Measurements from ENCODE around the gene FTO. TPM values are rescaled to one million over a fixed set of nuclear protein-coding genes. Genes with fewer than 3 reads are reported as not detected.
A peak's percentile ranks its signal among the peaks of the same experiment; 100 is the strongest.

The FTO gene
- total and polyA plus RNA-seq, 2 experiments from 2014 or later, result 46.8 to 77.7 TPM

- Histone ChIP-seq H3K36me3 (replicated peaks; ENCODE audit: insufficient read depth, low read depth) (no peaks in the 10 kb centered on the region), H3K9me2 (replicated peaks; ENCODE audit: insufficient read depth) (no peaks in the 10 kb centered on the region), H3K27ac (peak overlapping the region; percentile 41), H3K4me3 (no peak overlapping the region), H4K20me1 (ENCODE audit: insufficient read depth, poor library complexity, severe bottlenecking) (no peaks in the 10 kb centered on the region), H3K27me3 (no peaks in the 10 kb centered on the region), H3K9me3 (ENCODE audit: low read depth) (no peaks in the 10 kb centered on the region), H2AFZ (no peak overlapping the region), H3K4me1 (ENCODE audit: insufficient read depth) (peaks cover 19% of the 10 kb centered on the region), H3K79me2 (peaks cover 66% of the 10 kb centered on the region), H3K4me2 (peak overlapping the region; percentile 63)
- TF ChIP-seq EZH2phosphoT487 (IDR thresholded peaks at IDR 0.05; ENCODE audit: low read depth, severe bottlenecking, unreplicated experiment) (no peak), CTCF (IDR thresholded peaks at IDR 0.05; ENCODE audit: poor library complexity) (no peak), EZH2 (IDR thresholded peaks at IDR 0.05; ENCODE audit: borderline replicate concordance) (no peak)
- peak; percentile 33 for DNase-seq (ENCODE audit: low spot score)
- WGBS (ENCODE audit: low lambda C conversion rate, missing lambda C conversion rate), result 38% methylated on average over 4 of the region's 4 CpGs
These were observed 58.2 kb downstream of the FTO start for GRCh38 chr16:53761962-53762703.

- H3K4me2 ChIP-seq, result no peak overlapping the region
- H3K4me1 ChIP-seq (ENCODE audit: insufficient read depth), result peaks cover 28% of the 10 kb centered on the region
- peak overlapping the region; percentile 5 for H3K27ac ChIP-seq
- 80% methylated on average over 10 of the region's 10 CpGs for WGBS (ENCODE audit: low lambda C conversion rate, missing lambda C conversion rate)
- no peaks in the 10 kb centered on the region for H4K20me1 ChIP-seq (ENCODE audit: insufficient read depth, poor library complexity, severe bottlenecking)
- no peaks in the 10 kb centered on the region for H3K36me3 ChIP-seq (replicated peaks; ENCODE audit: insufficient read depth, low read depth)
- H3K27me3 ChIP-seq, result no peaks in the 10 kb centered on the region
- H2AFZ ChIP-seq, result no peak overlapping the region
- H3K4me3 ChIP-seq, result no peak overlapping the region
- DNase-seq (ENCODE audit: low spot score), result peak; percentile 46
- peaks cover 49% of the 10 kb centered on the region for H3K79me2 ChIP-seq
- H3K9me3 ChIP-seq (ENCODE audit: low read depth), result no peaks in the 10 kb centered on the region
- no peak for TF ChIP-seq EZH2 (IDR thresholded peaks at IDR 0.05; ENCODE audit: borderline replicate concordance)
- TF ChIP-seq EZH2phosphoT487 (IDR thresholded peaks at IDR 0.05; ENCODE audit: low read depth, severe bottlenecking, unreplicated experiment), result no peak
- no peak for TF ChIP-seq CTCF (IDR thresholded peaks at IDR 0.05; ENCODE audit: poor library complexity)
- H3K9me2 ChIP-seq (replicated peaks; ENCODE audit: insufficient read depth), result no peaks in the 10 kb centered on the region
These were observed 62.5 kb downstream of the FTO start for GRCh38 chr16:53766304-53767016.

- H3K27ac ChIP-seq, result peak overlapping the region; percentile 34
- WGBS (ENCODE audit: low lambda C conversion rate, missing lambda C conversion rate), result 64% methylated on average over 4 of the region's 4 CpGs
- no peak for TF ChIP-seq EZH2phosphoT487 (IDR thresholded peaks at IDR 0.05; ENCODE audit: low read depth, severe bottlenecking, unreplicated experiment)
- TF ChIP-seq EZH2 (IDR thresholded peaks at IDR 0.05; ENCODE audit: borderline replicate concordance), result no peak
- no peak for TF ChIP-seq CTCF (IDR thresholded peaks at IDR 0.05; ENCODE audit: poor library complexity)
- no peaks in the 10 kb centered on the region for H3K27me3 ChIP-seq
- no peak overlapping the region for H2AFZ ChIP-seq
- H3K9me3 ChIP-seq (ENCODE audit: low read depth), result no peaks in the 10 kb centered on the region
- peak; percentile 17 for DNase-seq (ENCODE audit: low spot score)
- peaks cover 18% of the 10 kb centered on the region for H3K4me1 ChIP-seq (ENCODE audit: insufficient read depth)
- peaks cover 55% of the 10 kb centered on the region for H3K79me2 ChIP-seq
- H3K9me2 ChIP-seq (replicated peaks; ENCODE audit: insufficient read depth), result no peaks in the 10 kb centered on the region
- no peak overlapping the region for H3K4me3 ChIP-seq
- no peaks in the 10 kb centered on the region for H4K20me1 ChIP-seq (ENCODE audit: insufficient read depth, poor library complexity, severe bottlenecking)
- H3K4me2 ChIP-seq, result no peak overlapping the region
- no peaks in the 10 kb centered on the region for H3K36me3 ChIP-seq (replicated peaks; ENCODE audit: insufficient read depth, low read depth)
These were observed 64.2 kb downstream of the FTO start for GRCh38 chr16:53768167-53768566.

All from hepatocyte (in vitro differentiated cells).